Measurements from ENCODE around the gene NID2. TPM values are rescaled to one million over a fixed set of nuclear protein-coding genes. Genes with fewer than 3 reads are reported as not detected.

The NID2 gene, protein sequence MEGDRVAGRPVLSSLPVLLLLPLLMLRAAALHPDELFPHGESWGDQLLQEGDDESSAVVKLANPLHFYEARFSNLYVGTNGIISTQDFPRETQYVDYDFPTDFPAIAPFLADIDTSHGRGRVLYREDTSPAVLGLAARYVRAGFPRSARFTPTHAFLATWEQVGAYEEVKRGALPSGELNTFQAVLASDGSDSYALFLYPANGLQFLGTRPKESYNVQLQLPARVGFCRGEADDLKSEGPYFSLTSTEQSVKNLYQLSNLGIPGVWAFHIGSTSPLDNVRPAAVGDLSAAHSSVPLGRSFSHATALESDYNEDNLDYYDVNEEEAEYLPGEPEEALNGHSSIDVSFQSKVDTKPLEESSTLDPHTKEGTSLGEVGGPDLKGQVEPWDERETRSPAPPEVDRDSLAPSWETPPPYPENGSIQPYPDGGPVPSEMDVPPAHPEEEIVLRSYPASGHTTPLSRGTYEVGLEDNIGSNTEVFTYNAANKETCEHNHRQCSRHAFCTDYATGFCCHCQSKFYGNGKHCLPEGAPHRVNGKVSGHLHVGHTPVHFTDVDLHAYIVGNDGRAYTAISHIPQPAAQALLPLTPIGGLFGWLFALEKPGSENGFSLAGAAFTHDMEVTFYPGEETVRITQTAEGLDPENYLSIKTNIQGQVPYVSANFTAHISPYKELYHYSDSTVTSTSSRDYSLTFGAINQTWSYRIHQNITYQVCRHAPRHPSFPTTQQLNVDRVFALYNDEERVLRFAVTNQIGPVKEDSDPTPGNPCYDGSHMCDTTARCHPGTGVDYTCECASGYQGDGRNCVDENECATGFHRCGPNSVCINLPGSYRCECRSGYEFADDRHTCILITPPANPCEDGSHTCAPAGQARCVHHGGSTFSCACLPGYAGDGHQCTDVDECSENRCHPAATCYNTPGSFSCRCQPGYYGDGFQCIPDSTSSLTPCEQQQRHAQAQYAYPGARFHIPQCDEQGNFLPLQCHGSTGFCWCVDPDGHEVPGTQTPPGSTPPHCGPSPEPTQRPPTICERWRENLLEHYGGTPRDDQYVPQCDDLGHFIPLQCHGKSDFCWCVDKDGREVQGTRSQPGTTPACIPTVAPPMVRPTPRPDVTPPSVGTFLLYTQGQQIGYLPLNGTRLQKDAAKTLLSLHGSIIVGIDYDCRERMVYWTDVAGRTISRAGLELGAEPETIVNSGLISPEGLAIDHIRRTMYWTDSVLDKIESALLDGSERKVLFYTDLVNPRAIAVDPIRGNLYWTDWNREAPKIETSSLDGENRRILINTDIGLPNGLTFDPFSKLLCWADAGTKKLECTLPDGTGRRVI (N-terminal part only)
- polyA plus RNA-seq (2013, experiment 1 of 2): 8.2 TPM
- 8.4 TPM for polyA plus RNA-seq (2013, experiment 2 of 2)

DNA sequence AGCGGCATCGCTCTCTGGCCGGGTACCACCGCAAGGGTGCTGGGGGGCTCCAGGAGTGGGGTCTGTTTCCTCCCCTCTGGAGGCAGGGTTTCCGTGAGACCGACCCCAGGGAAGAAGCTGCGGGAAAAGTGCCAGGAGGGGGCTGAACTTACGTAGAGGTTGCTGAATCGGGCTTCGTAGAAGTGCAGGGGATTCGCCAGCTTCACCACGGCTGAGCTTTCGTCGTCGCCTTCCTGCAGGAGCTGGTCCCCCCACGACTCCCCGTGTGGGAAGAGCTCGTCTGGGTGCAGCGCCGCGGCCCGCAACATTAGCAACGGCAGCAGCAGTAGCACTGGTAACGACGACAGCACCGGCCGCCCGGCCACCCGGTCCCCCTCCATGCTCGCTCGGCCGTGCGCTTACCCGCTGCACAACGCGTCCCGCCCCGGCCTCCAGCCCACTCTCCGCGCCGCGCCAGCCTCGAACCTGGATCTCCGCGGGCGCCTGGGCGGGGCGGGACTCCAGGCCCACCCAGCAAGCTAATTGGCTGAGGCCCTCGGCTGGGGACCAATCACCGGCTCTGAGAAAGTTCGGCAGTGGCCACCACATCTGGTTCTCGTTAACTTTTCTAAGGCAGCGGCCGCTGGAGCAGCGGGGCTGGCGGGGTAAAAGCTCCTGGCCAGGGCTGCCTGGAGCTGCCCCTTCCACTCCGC lies at the start of gene NID2:
Gene NID2 (minus strand): TSS at position 445 of the 692 bp plus-strand sequence. CDS start 65 bp downstream, at position 380.
- Histone ChIP-seq H2BK5ac (ENCODE audit: low read length) (peak within 1 kb of the TSS; percentile 7), H3K9ac (ENCODE audit: low read depth, low read length, poor library complexity) (peak within 1 kb of the TSS; percentile 94), H3K4me3 (ENCODE audit: low read length in 2 of 2) (peak within 1 kb of the TSS; percentile 72 to 94), H4K8ac (ENCODE audit: low read depth, low read length) (no peak within 1 kb of the TSS), H3K23ac (ENCODE audit: low read depth, low read length, poor library complexity) (peak within 1 kb of the TSS; percentile 17), H2BK120ac (ENCODE audit: low read depth, low read length) (peak within 1 kb of the TSS; percentile 0), H3K9me3 (replicated peaks in 1 of 2; ENCODE audit: control insufficient read depth in 2 of 2, insufficient read depth in 1 of 2, low read depth in 1 of 2, low read length in 2 of 2) (no peaks in the 10 kb centered on the region), H3K4ac (ENCODE audit: low read length) (no peak within 1 kb of the TSS), H2BK12ac (ENCODE audit: low read length) (no peak within 1 kb of the TSS), H2AK5ac (ENCODE audit: low read depth, low read length) (no peak within 1 kb of the TSS), H3K18ac (ENCODE audit: low read length) (peak within 1 kb of the TSS; percentile 96), H3K36me3 (replicated peaks in 1 of 2; ENCODE audit: control insufficient read depth in 2 of 2, insufficient read depth in 2 of 2, low read length in 2 of 2) (no peaks in the 10 kb centered on the region), H3K27ac (replicated peaks; ENCODE audit: low read length) (no peak within 1 kb of the TSS), H3K14ac (ENCODE audit: low read length) (peak within 1 kb of the TSS; percentile 49), H3K4me2 (ENCODE audit: insufficient read depth, low read length, poor library complexity, severe bottlenecking) (peak within 1 kb of the TSS; percentile 94), H3K79me1 (ENCODE audit: low read depth, low read length) (no peaks in the 10 kb centered on the region), H4K91ac (ENCODE audit: low read depth, low read length, poor library complexity) (no peak within 1 kb of the TSS), H2AFZ (ENCODE audit: low read length) (peak within 1 kb of the TSS; percentile 99), H2BK15ac (ENCODE audit: low read length) (peak within 1 kb of the TSS; percentile 34), H3K4me1 (ENCODE audit: control insufficient read depth in 2 of 2, insufficient read depth in 1 of 2, low read depth in 1 of 2, low read length in 2 of 2) (peaks cover 7 to 13% of the 10 kb centered on the region in 2 donors), H3K27me3 (ENCODE audit: control insufficient read depth in 3 of 3, insufficient read depth in 3 of 3, low read depth in 1 of 3, low read length in 3 of 3) (peaks cover 4 to 19% (median 14%) of the 10 kb centered on the region in 3 experiments)
- DNase-seq (ENCODE audit: low spot score): peak; percentile 89
- WGBS, 2 donors (ENCODE audit: extremely low coverage in 2 of 2, insufficient read length in 2 of 2, insufficient replicate concordance in 1 of 2): no CpG with 5 or more reads among the region's 57 CpGs

DNA sequence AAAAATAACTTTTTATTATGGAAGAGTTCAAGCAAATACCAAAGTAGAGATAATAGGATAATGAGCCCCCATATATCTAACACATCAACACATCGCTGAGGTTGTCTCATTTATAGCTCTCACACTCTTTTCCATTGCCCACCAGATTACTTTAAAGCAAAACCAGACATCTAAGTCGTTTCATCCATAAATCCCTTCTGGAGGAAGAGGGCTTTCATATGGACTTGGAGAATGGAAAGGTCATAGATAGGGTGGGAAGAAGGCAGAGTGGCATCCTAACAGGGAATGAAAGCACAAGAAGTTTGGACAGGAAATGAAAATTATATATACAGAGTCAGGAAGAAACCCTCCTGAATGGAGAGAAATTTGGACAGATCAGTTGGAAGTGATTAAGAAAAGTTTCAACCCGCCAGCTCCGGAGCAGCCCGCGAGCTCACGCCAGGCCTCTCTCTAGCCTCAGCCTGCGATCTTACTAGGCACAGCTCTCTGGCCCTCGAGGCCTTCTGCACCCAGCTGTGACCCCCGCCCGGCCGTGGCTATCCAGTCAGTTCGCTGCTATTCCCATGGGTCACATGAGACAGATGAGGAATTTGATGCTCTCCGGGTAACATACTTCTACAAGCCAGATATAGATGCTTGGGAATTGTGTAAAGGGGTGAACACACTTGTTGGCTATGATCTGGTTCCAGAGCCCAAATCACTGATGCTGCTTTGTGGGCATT lies 48.4 kb upstream of the NID2 start:
- no CpG with 5 or more reads among the region's 14 CpGs for WGBS, 2 donors (ENCODE audit: extremely low coverage in 2 of 2, insufficient read length in 2 of 2, insufficient replicate concordance in 1 of 2)
- H2BK12ac ChIP-seq (ENCODE audit: low read length): no peak overlapping the region
- no peak overlapping the region for H3K23ac ChIP-seq (ENCODE audit: low read depth, low read length, poor library complexity)
- no peak overlapping the region for H3K18ac ChIP-seq (ENCODE audit: low read length)
- no peak overlapping the region for H4K8ac ChIP-seq (ENCODE audit: low read depth, low read length)
- H2AFZ ChIP-seq (ENCODE audit: low read length): no peak overlapping the region
- no peak overlapping the region for H3K4me2 ChIP-seq (ENCODE audit: insufficient read depth, low read length, poor library complexity, severe bottlenecking)
- no peak overlapping the region for H2AK5ac ChIP-seq (ENCODE audit: low read depth, low read length)
- H3K4me1 ChIP-seq (ENCODE audit: control insufficient read depth in 2 of 2, insufficient read depth in 1 of 2, low read depth in 1 of 2, low read length in 2 of 2): peaks cover 14 to 25% of the 10 kb centered on the region in 2 donors
- no peak overlapping the region for H3K9ac ChIP-seq (ENCODE audit: low read depth, low read length, poor library complexity)
- no peaks in the 10 kb centered on the region for H3K79me1 ChIP-seq (ENCODE audit: low read depth, low read length)
- H3K27me3 ChIP-seq (ENCODE audit: control insufficient read depth in 3 of 3, insufficient read depth in 3 of 3, low read depth in 1 of 3, low read length in 3 of 3): no peaks in the 10 kb centered on the region
- H3K27ac ChIP-seq (replicated peaks; ENCODE audit: low read length): no peak overlapping the region
- no peak overlapping the region for H4K91ac ChIP-seq (ENCODE audit: low read depth, low read length, poor library complexity)
- H2BK120ac ChIP-seq (ENCODE audit: low read depth, low read length): no peak overlapping the region
- H3K36me3 ChIP-seq (replicated peaks in 1 of 2; ENCODE audit: control insufficient read depth in 2 of 2, insufficient read depth in 2 of 2, low read length in 2 of 2): no peaks in the 10 kb centered on the region
- no peak overlapping the region for H2BK5ac ChIP-seq (ENCODE audit: low read length)
- no peaks in the 10 kb centered on the region for H3K9me3 ChIP-seq (replicated peaks in 1 of 2; ENCODE audit: control insufficient read depth in 2 of 2, insufficient read depth in 1 of 2, low read depth in 1 of 2, low read length in 2 of 2)
- H2BK15ac ChIP-seq (ENCODE audit: low read length): no peak overlapping the region
- no peak overlapping the region for H3K14ac ChIP-seq (ENCODE audit: low read length)
- no peak for DNase-seq (ENCODE audit: low spot score)
- H3K4ac ChIP-seq (ENCODE audit: low read length): no peak overlapping the region
- H3K4me3 ChIP-seq (ENCODE audit: low read length in 2 of 2): no peak overlapping the region

DNA sequence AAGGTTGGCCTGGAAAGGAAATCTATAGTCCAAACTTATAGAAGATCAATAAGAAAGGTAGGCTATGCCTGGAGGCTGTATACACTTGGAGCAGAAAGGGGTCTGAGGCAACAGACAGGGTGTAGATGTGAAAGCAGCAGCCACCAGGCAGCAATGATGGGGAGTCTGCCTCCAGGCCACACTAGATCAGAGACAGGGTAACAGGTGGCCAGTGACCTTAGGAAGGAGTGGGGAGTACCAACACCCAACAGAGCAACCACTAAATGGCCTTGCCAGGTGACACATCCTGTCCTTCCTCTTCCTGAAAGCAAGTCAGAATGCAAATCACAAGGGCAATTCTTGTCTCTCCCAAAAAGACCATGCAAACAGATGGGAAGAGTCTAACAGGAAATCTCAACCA lies 46.4 kb upstream of the NID2 start:
- Histone ChIP-seq H3K4me3 (ENCODE audit: low read length in 2 of 2) (peak overlapping the region in 1 of 2 donors; percentile 44), H2AFZ (ENCODE audit: low read length) (no peak overlapping the region), H3K27ac (replicated peaks; ENCODE audit: low read length) (no peak overlapping the region), H3K4me1 (ENCODE audit: control insufficient read depth in 2 of 2, insufficient read depth in 1 of 2, low read depth in 1 of 2, low read length in 2 of 2) (peaks cover 14 to 25% of the 10 kb centered on the region in 2 donors), H3K14ac (ENCODE audit: low read length) (no peak overlapping the region), H2AK5ac (ENCODE audit: low read depth, low read length) (no peak overlapping the region), H3K9me3 (replicated peaks in 1 of 2; ENCODE audit: control insufficient read depth in 2 of 2, insufficient read depth in 1 of 2, low read depth in 1 of 2, low read length in 2 of 2) (no peaks in the 10 kb centered on the region), H4K91ac (ENCODE audit: low read depth, low read length, poor library complexity) (peak overlapping the region; percentile 1), H2BK12ac (ENCODE audit: low read length) (no peak overlapping the region), H3K36me3 (replicated peaks in 1 of 2; ENCODE audit: control insufficient read depth in 2 of 2, insufficient read depth in 2 of 2, low read length in 2 of 2) (no peaks in the 10 kb centered on the region), H2BK15ac (ENCODE audit: low read length) (no peak overlapping the region), H3K18ac (ENCODE audit: low read length) (peak overlapping the region; percentile 19), H2BK120ac (ENCODE audit: low read depth, low read length) (no peak overlapping the region), H3K79me1 (ENCODE audit: low read depth, low read length) (no peaks in the 10 kb centered on the region), H3K4me2 (ENCODE audit: insufficient read depth, low read length, poor library complexity, severe bottlenecking) (no peak overlapping the region), H3K9ac (ENCODE audit: low read depth, low read length, poor library complexity) (no peak overlapping the region), H3K23ac (ENCODE audit: low read depth, low read length, poor library complexity) (no peak overlapping the region), H2BK5ac (ENCODE audit: low read length) (no peak overlapping the region), H4K8ac (ENCODE audit: low read depth, low read length) (no peak overlapping the region), H3K4ac (ENCODE audit: low read length) (no peak overlapping the region), H3K27me3 (ENCODE audit: control insufficient read depth in 3 of 3, insufficient read depth in 3 of 3, low read depth in 1 of 3, low read length in 3 of 3) (no peaks in the 10 kb centered on the region)
- DNase-seq (ENCODE audit: low spot score): no peak

Data from neuronal stem cell (in vitro differentiated cells).